HG02840 (cell line): Measurements from ENCODE around the gene PSEN1.
"Not testable (repeated sequence)": the region's sequence is repeated elsewhere in the genome, so short reads cannot be mapped to it uniquely, and the experiment has no call there.

Experiments used
- ATAC-seq: cut with Tn5 transposase; IDR thresholded peaks from one replicate; pipeline ENCODE4 v1.9.1; 2021; ENCODE audit warnings: mild to moderate bottlenecking, moderate library complexity, moderate number of reproducible peaks; ENCODE audit not compliant: unreplicated experiment, low FRiP score

PSEN1 gene

DNA sequence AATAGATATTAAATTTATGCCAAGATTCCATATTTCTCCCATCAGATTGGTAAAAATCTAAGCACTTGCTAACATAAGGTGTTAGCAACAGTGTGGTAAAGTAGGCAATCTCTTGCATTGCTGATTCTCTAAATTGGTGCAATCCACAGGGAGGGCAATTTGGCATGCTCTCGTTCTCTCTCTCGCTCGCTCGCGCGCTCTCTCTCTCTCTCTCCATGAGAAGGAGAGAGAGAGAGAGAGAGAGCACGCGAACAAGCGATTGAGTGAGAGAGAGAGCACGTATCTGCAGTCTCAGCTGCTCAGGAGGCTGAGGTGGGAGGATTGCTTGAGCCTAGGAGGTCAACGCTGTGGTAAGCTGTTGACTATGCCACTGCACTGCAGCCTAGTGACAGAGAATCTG is 25.9 kb downstream of the PSEN1 start:
- ATAC-seq: no peak

DNA sequence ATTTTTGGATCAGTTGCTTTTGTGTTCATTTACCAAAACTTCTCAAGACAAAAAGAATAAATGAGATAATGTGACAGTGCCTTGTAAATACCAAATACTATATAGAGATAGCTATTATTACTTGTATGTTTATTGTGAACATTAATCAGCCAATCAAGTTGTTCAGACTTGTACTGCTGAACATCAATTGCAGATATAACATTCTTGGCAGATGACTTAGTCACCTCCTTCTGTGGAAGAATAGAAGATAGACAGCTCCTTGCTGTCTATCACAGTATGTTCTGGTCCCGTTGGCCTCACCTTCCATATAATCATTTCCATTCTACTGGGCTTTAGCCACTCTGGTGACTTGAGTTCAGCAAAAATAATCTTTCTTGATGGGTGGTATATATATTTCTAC is 30.1 kb downstream of the PSEN1 start:
- ATAC-seq: no peak

DNA sequence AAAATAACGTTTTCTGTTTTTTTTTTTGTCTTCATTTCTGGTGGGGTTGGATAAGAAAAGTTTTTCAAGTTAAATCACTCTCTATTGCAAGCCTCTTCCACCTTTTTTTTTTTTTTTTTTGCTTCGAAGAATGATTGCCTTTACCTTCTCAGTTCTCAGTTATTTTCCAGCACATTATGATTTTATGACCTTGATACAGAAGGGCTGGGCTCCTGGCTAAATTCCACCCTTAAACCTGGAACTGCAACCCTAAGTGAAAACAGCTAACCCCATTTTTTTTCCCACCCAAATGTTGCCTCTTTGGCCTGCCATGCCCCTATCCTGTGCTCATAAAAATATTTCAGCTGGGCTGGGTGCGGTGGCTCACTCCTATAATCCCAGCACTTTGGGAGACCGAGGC is 31.4 kb downstream of the PSEN1 start:
- ATAC-seq: no peak

DNA sequence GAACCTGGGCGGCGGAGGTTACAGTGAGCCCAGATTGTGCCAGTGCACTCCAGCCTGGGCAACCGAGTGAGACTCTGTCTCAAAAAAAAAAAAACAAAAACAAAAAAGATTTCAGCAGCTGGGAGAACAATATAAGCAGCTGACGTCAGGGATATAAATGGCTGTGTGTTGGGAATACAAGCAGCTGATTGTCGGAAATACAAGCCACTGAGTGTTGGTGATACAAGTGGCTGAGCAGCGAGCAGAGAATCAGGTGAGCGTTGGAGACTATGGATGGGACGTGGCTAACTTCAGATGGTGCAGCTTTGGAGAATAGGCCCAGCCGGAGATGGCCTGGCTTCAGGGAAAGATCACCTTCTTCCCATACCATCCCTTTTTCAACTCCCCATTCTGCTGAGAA is 32.0 kb downstream of the PSEN1 start:
- ATAC-seq: no peak

DNA sequence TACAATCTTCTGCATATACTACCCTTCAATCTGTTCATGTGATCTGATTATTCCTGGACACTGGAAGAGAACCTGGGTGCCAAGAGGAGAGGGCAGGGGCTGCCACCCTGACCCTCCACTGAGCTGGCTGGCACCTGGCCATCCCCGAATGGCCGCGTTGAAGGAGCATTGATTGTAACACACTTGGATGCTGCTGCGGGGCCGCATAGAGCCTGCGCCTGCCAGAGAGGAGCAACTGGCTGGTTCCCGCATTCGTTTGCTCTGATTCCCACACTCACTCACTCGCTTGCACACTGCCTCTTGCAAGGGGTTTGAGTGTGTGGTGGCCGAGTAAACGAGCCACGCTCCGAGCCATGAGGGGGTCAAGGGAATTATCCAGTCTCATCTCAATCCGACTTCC is 32.4 kb downstream of the PSEN1 start:
- ATAC-seq: no peak

DNA sequence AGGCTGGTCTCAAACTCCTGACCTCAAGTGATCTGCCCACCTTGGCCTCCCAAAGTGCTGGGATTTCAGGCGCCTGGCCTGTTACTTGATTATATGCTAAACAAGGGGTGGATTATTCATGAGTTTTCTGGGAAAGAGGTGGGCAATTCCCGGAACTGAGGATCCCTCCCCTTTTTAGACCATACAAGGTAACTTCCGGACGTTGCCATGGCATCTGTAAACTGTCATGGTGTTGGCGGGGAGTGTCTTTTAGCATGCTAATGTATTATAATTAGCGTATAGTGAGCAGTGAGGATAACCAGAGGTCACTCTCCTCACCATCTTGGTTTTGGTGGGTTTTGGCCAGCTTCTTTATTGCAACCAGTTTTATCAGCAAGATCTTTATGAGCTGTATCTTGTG is 33.5 kb downstream of the PSEN1 start:
- ATAC-seq: not testable (repeated sequence)

DNA sequence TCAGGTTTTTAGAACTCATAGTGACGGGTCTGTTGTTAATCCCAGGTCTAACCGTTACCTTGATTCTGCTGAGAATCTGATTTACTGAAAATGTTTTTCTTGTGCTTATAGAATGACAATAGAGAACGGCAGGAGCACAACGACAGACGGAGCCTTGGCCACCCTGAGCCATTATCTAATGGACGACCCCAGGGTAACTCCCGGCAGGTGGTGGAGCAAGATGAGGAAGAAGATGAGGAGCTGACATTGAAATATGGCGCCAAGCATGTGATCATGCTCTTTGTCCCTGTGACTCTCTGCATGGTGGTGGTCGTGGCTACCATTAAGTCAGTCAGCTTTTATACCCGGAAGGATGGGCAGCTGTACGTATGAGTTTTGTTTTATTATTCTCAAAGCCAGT is 34.4 kb downstream of the PSEN1 start:
- ATAC-seq: no peak

DNA sequence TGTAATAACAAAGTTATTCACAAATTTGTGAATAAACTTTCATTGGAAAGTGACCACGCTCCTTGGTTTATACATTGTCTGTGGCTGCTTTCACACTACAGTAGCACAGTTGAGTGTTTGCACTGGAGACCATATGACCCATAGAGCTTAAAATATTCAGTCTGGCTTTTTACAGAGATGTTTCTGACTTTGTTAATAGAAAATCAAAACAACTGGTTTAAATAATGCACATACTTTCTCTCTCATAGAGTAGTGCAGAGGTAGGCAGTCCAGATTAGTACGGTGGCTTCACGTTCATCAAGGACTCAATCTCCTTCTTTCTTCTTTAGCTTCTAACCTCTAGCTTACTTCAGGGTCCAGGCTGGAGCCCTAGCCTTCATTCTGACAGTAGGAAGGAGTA is 36.2 kb downstream of the PSEN1 start:
- ATAC-seq: no peak

DNA sequence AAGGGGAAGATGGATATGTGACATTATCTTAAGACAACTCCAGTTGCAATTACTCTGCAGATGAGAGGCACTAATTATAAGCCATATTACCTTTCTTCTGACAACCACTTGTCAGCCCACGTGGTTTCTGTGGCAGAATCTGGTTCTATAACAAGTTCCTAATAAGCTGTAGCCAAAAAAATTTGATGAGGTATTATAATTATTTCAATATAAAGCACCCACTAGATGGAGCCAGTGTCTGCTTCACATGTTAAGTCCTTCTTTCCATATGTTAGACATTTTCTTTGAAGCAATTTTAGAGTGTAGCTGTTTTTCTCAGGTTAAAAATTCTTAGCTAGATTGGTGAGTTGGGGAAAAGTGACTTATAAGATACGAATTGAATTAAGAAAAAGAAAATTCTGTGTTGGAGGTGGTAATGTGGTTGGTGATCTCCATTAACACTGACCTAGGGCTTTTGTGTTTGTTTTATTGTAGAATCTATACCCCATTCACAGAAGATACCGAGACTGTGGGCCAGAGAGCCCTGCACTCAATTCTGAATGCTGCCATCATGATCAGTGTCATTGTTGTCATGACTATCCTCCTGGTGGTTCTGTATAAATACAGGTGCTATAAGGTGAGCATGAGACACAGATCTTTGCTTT is 36.9 kb downstream of the PSEN1 start:
- no peak for ATAC-seq

DNA sequence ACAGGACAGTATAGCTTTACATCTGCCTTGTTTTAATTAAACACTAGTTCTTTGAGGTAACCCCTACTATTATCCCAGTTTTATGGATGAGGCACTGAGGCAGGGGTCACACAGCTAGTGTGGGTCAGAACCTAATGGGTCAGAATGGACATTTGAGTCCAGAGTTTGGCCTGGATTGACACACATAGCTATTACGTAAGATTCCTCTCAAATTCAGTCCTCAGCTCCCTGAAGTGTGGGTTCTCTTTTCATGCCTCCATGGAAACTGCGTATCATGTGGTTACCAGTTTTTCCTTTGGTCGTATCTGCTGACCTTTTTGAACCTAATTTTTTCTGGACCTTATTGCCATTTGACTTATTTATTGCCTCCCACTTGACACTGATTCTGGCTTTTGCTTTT is 40.4 kb downstream of the PSEN1 start:
- no peak for ATAC-seq

DNA sequence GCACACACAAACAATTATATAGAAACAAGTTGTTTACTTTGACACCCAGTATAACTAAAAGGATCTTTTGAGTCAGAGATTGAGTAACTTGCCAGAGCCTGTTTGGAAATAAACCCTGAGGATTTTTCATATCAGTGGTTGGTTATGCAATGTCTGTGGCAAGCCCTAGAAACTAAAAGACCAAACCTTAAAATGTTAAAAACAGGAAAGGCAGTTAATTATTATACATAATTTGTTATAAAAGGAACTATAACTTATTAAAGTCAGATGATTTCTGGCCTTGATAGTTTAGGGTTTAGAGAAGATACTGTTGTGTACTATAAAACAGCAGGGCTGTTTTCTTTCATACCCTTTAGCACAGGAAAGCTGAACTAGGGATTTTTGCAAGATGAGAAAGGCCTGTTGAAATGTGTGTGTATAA is 44.1 kb downstream of the PSEN1 start:
- ATAC-seq: no peak

DNA sequence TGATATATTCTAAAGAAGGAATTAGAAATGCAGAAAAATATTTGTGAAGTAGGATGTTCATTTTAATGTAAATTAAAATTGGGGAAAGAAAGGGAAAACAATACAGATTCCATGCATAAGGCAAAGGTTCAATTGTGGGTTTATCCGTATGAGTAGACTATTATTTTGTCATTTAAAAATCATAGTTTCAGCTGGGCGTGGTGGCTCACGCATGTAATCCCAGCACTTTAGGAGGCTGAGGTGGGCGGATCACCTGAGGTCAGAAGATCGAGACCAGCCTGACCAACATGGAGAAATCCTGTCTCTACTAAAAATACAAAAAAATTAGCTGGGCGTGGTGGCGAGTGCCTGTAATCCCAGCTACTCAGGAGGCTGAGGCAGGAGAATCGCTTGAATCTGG is 44.7 kb downstream of the PSEN1 start:
- ATAC-seq: not testable (repeated sequence)

DNA sequence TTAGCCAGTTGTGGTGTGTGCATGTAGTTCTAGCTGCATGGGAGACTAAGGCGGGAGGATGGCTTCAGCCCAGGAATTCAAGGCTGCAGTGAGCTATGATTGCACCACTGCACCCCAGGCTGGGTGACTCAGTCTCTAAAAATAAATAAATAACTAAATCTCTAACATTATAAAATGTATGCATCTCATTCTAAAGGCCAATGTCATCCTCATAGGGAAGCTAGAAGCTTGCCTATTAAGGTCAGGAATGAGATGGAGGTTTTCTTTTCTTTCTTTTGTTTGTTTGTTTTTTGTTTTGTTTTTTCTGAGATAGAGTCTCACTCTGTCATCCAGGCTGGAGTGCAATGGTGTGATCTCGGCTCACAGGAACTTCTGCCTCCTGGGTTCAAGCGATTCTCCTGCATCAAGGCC is 52.2 kb downstream of the PSEN1 start:
- ATAC-seq: no peak

DNA sequence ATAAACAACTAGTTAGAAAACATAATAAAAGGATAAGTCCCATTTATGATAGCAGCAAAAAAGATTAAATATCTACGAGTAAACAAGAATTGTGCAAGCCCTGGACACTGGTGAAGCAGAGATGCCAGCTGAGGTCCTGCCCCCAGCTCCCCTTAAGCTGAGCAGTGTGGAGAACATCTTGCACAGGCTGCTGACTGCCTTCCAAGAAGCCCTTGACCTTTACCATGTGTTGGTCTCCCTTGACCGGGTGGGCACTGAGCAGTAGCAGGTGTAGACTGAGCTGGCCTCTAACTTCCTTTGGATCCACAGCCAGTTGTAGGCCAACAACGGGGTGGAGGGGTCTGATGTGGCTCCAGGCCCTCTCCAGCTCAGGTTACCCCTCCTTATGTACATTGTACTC is 53.3 kb downstream of the PSEN1 start:
- no peak for ATAC-seq

DNA sequence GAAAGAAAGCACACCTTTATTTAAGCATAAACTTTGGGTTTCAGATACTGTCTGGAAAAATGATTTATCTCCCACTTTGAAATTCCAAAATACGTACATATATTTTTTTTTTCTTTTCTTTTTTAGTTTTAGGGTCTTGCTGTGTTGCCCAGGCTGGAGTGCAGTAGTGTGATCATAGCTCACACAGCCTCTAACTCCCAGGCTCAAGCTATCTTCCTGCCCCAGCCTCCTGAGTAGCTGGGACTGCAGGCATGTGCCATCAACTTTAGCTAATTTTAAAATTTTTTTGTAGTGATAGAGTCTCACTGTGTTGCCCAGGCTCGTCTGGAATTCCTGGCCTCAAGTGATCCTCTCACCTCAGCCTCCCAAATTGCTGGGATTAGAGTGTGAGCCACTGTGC is 55.1 kb downstream of the PSEN1 start:
- no peak for ATAC-seq

DNA sequence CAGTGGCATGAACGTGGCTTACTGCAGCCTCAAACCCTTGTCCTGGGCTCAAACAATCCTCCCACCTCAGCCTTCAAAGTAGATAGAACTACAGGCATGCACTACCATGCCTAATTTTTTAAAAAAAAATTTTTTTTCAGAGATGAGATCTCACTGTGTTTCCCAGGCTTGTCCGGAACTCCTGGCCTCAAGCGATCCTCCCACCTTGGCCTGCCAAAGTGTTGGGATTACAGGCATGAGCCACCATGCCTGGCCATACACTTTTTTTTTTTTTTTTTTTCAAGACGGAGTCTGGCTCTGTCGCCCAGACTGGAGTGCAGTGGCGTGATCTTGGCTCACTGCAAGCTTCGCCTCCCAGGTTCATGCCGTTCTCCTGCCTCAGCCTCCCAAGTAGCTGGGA is 58.0 kb downstream of the PSEN1 start:
- ATAC-seq: not testable (repeated sequence)

DNA sequence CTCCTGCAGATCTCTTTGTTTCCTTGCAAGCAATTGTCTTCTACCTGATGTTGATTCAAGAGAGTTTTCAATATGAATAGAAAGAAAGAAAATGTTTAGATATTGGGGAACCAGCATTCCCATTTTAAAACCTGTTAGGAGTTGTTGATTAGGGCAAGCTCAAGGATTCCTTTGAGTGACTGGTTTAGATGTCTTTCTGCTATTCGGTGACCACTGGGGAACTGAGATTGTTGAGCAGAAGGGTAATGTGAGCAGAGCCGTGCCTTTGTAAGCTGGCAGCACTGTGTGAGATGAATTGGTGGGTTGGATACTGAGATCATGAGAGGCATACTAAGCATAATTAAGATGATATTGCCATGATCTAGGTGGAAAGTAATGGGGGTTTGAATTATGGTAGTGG is 61.9 kb downstream of the PSEN1 start:
- no peak for ATAC-seq

DNA sequence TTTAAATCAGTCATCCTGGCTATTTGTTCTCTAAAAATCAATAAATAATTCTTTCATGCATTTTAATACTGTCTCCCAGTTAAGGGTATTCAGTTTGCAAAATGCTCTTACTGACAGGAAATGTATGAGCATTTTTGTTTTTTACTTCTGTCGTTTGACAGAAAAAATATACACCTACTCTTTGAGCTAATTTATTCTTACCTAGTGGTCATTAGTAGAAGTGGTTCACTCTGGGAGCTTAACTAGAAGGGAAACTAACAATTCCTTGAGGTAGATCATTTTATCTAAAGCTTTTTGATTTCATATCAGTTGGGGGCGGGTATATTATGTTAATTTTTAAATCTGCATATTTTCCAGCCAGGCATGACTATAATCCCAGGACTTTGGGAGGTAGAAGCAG is 67.2 kb downstream of the PSEN1 start:
- no peak for ATAC-seq

DNA sequence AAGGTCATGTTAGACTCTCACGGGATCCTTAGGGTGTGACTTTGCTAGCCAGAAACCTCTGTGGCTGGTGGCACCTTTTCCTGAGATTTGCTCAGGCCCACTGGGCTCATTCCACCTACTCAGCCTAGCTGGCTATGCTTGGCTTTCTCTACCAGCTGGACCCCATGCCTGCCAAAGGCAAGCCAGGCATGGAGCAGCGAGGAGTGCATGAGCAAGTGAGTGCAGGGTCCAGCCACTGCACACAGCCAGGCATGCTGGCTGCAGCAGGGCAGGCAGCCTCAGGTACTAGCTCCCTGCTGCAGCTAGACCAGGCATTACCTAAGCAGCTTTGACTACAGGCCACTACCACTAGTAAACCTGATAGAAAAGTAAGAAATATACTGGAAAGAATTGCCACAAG is 71.3 kb downstream of the PSEN1 start:
- ATAC-seq: no peak

DNA sequence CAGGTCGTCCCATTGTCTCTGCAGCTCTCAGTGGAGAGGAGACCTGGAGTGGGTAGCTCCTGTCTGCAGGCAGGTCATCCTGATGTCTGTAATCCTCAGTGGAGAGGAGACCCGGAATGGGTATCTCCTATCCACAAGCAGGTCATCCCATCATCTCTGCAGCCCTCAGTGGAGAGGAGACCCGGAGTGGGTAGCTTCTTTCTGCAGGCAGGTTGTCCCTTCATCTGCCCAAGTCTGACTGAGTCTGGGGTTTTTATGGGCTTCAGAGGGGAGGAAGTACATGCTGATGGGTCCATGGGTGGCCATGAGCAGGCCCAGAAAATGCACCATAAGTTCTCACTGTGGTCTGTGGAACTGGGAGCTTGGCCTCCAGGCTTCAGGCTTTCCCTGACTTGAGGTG is 72.1 kb downstream of the PSEN1 start:
- ATAC-seq: no peak

DNA sequence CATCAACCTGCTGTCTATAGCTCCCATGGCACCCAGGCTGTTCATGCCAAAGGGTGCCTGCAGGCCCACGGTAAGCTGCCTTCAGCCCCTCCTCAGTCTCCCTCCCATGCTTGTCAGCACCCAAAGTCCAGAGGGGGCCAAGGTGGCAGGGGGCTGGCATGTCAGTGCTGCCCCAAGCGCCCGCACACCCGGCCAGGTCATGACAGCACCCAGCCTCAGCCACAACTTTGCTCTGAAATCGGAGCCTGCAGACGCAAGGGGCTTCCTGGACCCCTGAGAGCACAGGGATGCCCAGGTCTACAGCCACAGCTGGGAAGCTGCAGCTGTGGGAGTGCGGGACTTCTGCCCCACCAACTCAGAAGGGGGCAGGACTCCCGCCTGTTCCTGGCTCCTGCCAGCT is 72.5 kb downstream of the PSEN1 start:
- ATAC-seq: no peak

DNA sequence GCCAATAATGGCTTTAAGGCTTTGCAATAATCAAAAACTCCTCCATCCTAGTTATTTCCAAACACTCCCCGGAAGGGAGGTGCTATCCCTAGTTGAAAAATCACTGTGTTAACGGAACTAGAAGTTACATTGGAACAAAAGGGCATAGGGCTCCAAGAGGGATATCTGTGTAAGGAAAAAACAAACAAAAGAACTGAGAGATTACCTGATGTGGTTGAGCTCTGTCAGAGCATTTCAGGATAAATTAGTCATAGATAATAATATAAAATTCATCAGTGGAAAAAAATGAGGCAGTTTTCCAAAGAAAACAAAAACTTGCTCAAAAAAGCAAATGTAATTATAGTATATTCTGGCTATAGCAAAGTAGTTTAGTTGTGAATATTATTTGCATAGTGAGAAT is 73.6 kb downstream of the PSEN1 start:
- no peak for ATAC-seq
